HepG2 (cell line): ENCODE measurements around the gene NFIC. TPM values are rescaled to one million over a fixed set of nuclear protein-coding genes. Genes with fewer than 3 reads are reported as not detected.

Experiments used
- ATAC-seq: fragments of 200-7000 bp; cut with Tn5 transposase; 3 replicates; pipeline ENCODE4 v1.9.1; 2020; ENCODE audit warnings: mild to moderate bottlenecking, moderate library complexity
- BruUV-seq: library from RNA; stranded (reverse); fragments of 400-500 nt; replicated peaks from 2 replicates; lab custom pipeline; 2021; lab: Mats Ljungman, UMichigan
- CTCF ChIA-PET: fragments of 300-600 bp; formaldehyde crosslinking; extraction: SDS; loops from one replicate; lab custom pipeline; 2021; ENCODE audit warnings: low total read pairs, inconsistent platforms, low intra/inter-chr PET ratio; lab: Yijun Ruan, JAX
- POLR2A ChIA-PET: fragments of 350-600 bp; sonication (Branson Sonifier 250); formaldehyde crosslinking; loops from one replicate; lab custom pipeline; 2020; ENCODE audit warnings: antibody characterized with exemption, inconsistent platforms; lab: Yijun Ruan, JAX
- DNase-seq: peaks from one replicate; pipeline ENCODE4 v3.0.0-alpha.2; 2015; ENCODE audit warnings: low spot score
- FAIRE-seq: peaks from 3 replicates; lab custom pipeline; 2011; peaks lifted over from hg19 to GRCh38; lab: Jason Lieb, UNC
- H2AFZ ChIP-seq: one replicate; pipeline ENCODE4 v1.6.1; 2011; ENCODE audit warnings: low read length, inconsistent platforms
- H3K27ac ChIP-seq: fragments of 300-600 bp; 3 replicates; pipeline ENCODE4 v1.8.0; 2011; ENCODE audit warnings: mixed run types, mild to moderate bottlenecking, mixed read lengths, low read length, inconsistent platforms; ENCODE audit not compliant: insufficient read depth; ENCODE audit errors: extremely low read length
- H3K27me3 ChIP-seq, 2 experiments: fragments of 200-600 bp in 1 of 2; 2 replicates in 1 of 2; 3 replicates in 1 of 2; pipeline versions ENCODE4 v1.6.0 to v1.8.0; 2011; ENCODE audit warnings: low read length in 2 of 2, mild to moderate bottlenecking in 2 of 2, moderate library complexity in 2 of 2, inconsistent platforms in 1 of 2; ENCODE audit not compliant: insufficient read depth in 2 of 2, control insufficient read depth in 1 of 2
- H3K36me3 ChIP-seq, 2 experiments: fragments of 200-600 bp in 1 of 2; replicated peaks in 1 of 2; 2 replicates in 1 of 2; 3 replicates in 1 of 2; pipeline versions ENCODE4 v1.5.1 to v1.8.0; 2011; ENCODE audit warnings: low read length in 2 of 2, inconsistent platforms in 1 of 2; ENCODE audit not compliant: insufficient read depth in 2 of 2, control insufficient read depth in 1 of 2
- H3K4me1 ChIP-seq: 2 replicates; pipeline ENCODE4 v1.5.1; 2012; ENCODE audit warnings: low read length, inconsistent platforms; ENCODE audit not compliant: insufficient read depth
- H3K4me2 ChIP-seq: 2 replicates; pipeline ENCODE4 v1.6.0; 2011; ENCODE audit warnings: low read depth, low read length, inconsistent platforms
- H3K4me3 ChIP-seq, 3 experiments: fragments of 200-600 bp in 1 of 3; sonication (generic), shearing (Covaris generic) in 1 of 3; replicated peaks in 1 of 3; 2 replicates each; pipeline ENCODE4 v1.5.1; 2011 to 2016; ENCODE audit warnings: low read length in 3 of 3, inconsistent platforms in 2 of 3, low read depth in 2 of 3, mild to moderate bottlenecking in 2 of 3, control low read depth in 1 of 3, mixed read lengths in 1 of 3; ENCODE audit not compliant: insufficient read depth in 1 of 3
- H3K79me2 ChIP-seq: one replicate; pipeline ENCODE4 v1.6.1; 2011; ENCODE audit warnings: low read length, inconsistent platforms; ENCODE audit not compliant: insufficient read depth
- H3K9ac ChIP-seq: 2 replicates; pipeline ENCODE4 v1.6.0; 2011; ENCODE audit warnings: mild to moderate bottlenecking, low read depth, low read length, inconsistent platforms; ENCODE audit not compliant: insufficient read depth
- H3K9me3 ChIP-seq: 2 replicates; pipeline ENCODE4 v1.5.1; 2012; ENCODE audit warnings: mild to moderate bottlenecking, low read length
- H4K20me1 ChIP-seq: 2 replicates; pipeline ENCODE4 v1.6.0; 2011; ENCODE audit warnings: inconsistent platforms, mild to moderate bottlenecking, low read length, moderate library complexity; ENCODE audit not compliant: insufficient read depth
- ARID4A ChIP-seq: sonication (generic); formaldehyde crosslinking; IDR thresholded peaks from 2 replicates; pipeline ENCODE4 v1.5.0; 2020; ENCODE audit warnings: mild to moderate bottlenecking, missing genetic modification reagents, borderline replicate concordance
- DZIP1 ChIP-seq: sonication (generic); formaldehyde crosslinking; IDR thresholded peaks from 2 replicates; pipeline ENCODE4 v1.5.0; 2020; ENCODE audit warnings: mild to moderate bottlenecking, missing genetic modification reagents
- FOXC1 ChIP-seq: sonication (generic); formaldehyde crosslinking; IDR thresholded peaks from 2 replicates; pipeline ENCODE4 v1.8.0; 2022; ENCODE audit warnings: mild to moderate bottlenecking, missing genetic modification reagents, borderline replicate concordance
- HES4 ChIP-seq: sonication (generic); formaldehyde crosslinking; IDR thresholded peaks from 2 replicates; pipeline ENCODE4 v1.9.0; 2021; ENCODE audit warnings: mild to moderate bottlenecking, missing genetic modification reagents, borderline replicate concordance
- HNRNPH1 ChIP-seq: fragments of 200-400 bp; formaldehyde crosslinking; optimal IDR thresholded peaks from 2 replicates; pipeline ENCODE3; 2017; ENCODE audit warnings: mild to moderate bottlenecking, low read depth, low read length
- HOXA3 ChIP-seq: sonication (generic); formaldehyde crosslinking; IDR thresholded peaks from 2 replicates; pipeline ENCODE4 v1.5.0; 2020; ENCODE audit warnings: missing genetic modification reagents
- ISX ChIP-seq: sonication (generic); formaldehyde crosslinking; conservative IDR thresholded peaks from 2 replicates; pipeline ENCODE4 v1.5.0; 2020; ENCODE audit warnings: missing genetic modification reagents
- MIER3 ChIP-seq: IDR thresholded peaks from 2 replicates; pipeline ENCODE4 v1.6.1; 2016; ENCODE audit warnings: missing compliant biosample characterization, borderline replicate concordance
- NCOR1 ChIP-seq: fragments of 200-600 bp; sonication (generic); IDR thresholded peaks from 2 replicates; pipeline ENCODE4 v1.7.0; 2017; ENCODE audit warnings: antibody characterized with exemption, low read length, borderline replicate concordance
- RBAK ChIP-seq: sonication (generic); formaldehyde crosslinking; IDR thresholded peaks from 2 replicates; pipeline ENCODE4 v1.5.1; 2020; ENCODE audit warnings: mild to moderate bottlenecking, missing genetic modification reagents
- ZNF577 ChIP-seq: sonication (generic); formaldehyde crosslinking; IDR thresholded peaks from 2 replicates; pipeline ENCODE4 v1.4.0; 2020; ENCODE audit warnings: mild to moderate bottlenecking, low read depth, missing genetic modification reagents, borderline replicate concordance
- ZNF607 ChIP-seq: sonication (generic); formaldehyde crosslinking; IDR thresholded peaks from 2 replicates; pipeline ENCODE4 v1.5.1; 2020; ENCODE audit warnings: missing genetic modification reagents, mild to moderate bottlenecking, borderline replicate concordance
- ZNF770 ChIP-seq: sonication (generic); formaldehyde crosslinking; IDR thresholded peaks from 2 replicates; pipeline ENCODE4 v1.5.0; 2020; ENCODE audit warnings: mild to moderate bottlenecking, missing genetic modification reagents
- ZSCAN9 ChIP-seq: IDR thresholded peaks from 2 replicates; pipeline ENCODE4 v1.6.1; 2016; ENCODE audit warnings: borderline replicate concordance
- WGBS: methylation state at CpG from one replicate; pipeline ENCODE4 v1.1.6; 2017; ENCODE audit warnings: low lambda C conversion rate; 5-methylcytosine and 5-hydroxymethylcytosine counted together
- in situ Hi-C: cut with HindIII; loops from 2 replicates; pipeline ENCODE4 v1.10.0; 2017; ENCODE audit warnings: low pct_unique_long_range_greater_than_20kb; ENCODE audit not compliant: extremely low pct_ligation_motif_present
- intact Hi-C: fragments of 100-400 bp; cut with micrococcal nuclease; formaldehyde crosslinking; loops from one replicate; pipeline ENCODE4 v1.10.0; 2022; ENCODE audit not compliant: unreplicated experiment
- polyA plus RNA-seq, 8 experiments: library from polyadenylated mRNA; depleted of rRNA in 3 of 8; stranded (reverse) in 7 of 8; unstranded in 1 of 8; fragments of >200 nt; fragmentation: Illumina TruSeq in 4 of 8; extraction: Trizol in 4 of 8; gene quantifications; 2 replicates each; pipeline versions ENCODE4 v1.2.1 to v1.2.3, GENCODE V29; 2011 to 2016; ENCODE audit warnings: low read depth in 4 of 8, missing spikeins in 1 of 8, mixed read lengths in 1 of 8; ENCODE audit not compliant: insufficient read depth in 1 of 8
- total RNA-seq, 5 experiments: library from RNA; depleted of rRNA; stranded (reverse); fragments of >200 nt; fragmentation: Illumina TruSeq; extraction: Trizol; gene quantifications; 2 replicates each; pipeline ENCODE4 v1.2.3, GENCODE V29; 2016; ENCODE audit warnings: low read depth in 1 of 5

NFIC gene
- total and polyA plus RNA-seq, 2 of the 13 experiments (the other 11 are each of a cell fraction or from before 2014, with no cell fraction given): 1.3 to 2.5 TPM

DNA sequence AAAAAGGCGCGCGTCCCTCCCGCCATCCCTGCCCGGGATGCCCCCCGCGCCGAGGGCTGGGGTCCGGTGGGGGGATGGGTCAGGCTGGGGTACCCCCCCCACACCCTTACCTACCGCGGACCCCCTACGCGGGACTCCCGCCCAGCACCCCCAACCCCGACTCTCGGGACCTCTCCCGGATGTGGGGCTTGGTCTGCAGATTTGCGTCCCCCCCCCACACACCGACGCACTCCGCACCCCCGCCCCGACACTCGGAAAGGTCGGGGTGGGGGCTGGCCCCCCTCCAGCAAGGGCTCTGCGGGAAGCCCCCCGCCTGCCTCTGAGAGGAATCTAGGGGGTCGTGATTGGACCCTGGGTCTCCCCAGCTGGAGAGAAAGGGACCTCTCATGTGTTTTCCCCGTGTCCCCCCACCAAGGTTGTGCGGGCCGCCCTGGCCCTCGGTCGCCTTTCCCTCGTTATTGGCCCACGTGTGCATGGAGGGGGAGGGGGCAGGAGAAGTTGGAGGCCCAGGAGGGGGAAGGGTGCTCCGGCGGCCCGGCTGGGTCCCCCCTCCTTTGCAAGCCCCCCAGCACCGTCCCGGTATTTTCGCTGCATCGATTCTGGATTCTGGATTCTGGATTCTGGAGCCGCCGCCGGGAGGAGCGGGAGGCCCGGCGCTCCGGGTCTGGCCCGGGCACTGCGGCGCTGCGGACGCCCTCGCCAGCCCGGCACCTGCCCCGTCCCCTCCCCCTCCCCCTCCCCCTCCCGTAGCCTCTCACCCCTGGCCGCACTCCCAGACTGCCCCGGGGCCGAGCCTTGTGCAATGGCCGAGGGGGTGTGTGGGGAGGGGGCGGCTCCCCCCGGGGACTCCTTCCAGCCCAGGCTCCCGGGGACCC, 607 bp downstream of the NFIC start:
- Histone ChIP-seq H3K9me3 (no peaks in the 10 kb centered on the region), H3K36me3 (no peaks in the 10 kb centered on the region), H3K79me2 (peaks cover 3% of the 10 kb centered on the region), H3K4me3 (peak overlapping the region; percentile 34 to 65 (median 60); a peak in 4 of 6 replicates), H2AFZ (no peak overlapping the region), H4K20me1 (0 out of 2 replicates have a peak, but pooled peaks cover 3% of the 10 kb centered on the region), H3K4me2 (peak overlapping the region; percentile 65), H3K9ac (peak overlapping the region; percentile 22; the same call in 1 of the 2 replicates), H3K4me1 (peaks cover 15% of the 10 kb centered on the region), H3K27ac (peak overlapping the region; percentile 52), H3K27me3 (no peaks in the 10 kb centered on the region)
- no peak for FAIRE-seq
- DNase-seq: no peak
- peak; percentile 15 for ATAC-seq
- intact Hi-C loops: no loop called here
- ChIA-PET POLR2A (no interaction called here), CTCF (no interaction called here)
- BruUV-seq: no TSS peak
- 74% methylated on average over 29 of the region's 65 CpGs for WGBS
- in situ Hi-C loops: no loop called here
- TF ChIP-seq ZNF577 (CRISPR knock-in tag) (no peak), ISX (CRISPR knock-in tag) (no peak), DZIP1 (CRISPR knock-in tag) (no peak), HES4 (no peak), NCOR1 (no peak), HNRNPH1 (no peak), RBAK (no peak), ZNF770 (no peak), ARID4A (CRISPR knock-in tag) (peak; percentile 17; the same call in 1 of the 2 replicates), ZNF607 (CRISPR knock-in tag) (no peak), HOXA3 (CRISPR knock-in tag) (no peak), FOXC1 (CRISPR knock-in tag) (no peak), MIER3 (no peak), ZSCAN9 (CRISPR knock-in tag) (no peak)
